ENCODE data around the gene COL20A1. TPM values are rescaled to one million over a fixed set of nuclear protein-coding genes. Genes with fewer than 3 reads are reported as not detected.
"Not testable (repeated sequence)": the region's sequence is repeated elsewhere in the genome, so short reads cannot be mapped to it uniquely, and the experiment has no call there.

The COL20A1 gene
- total RNA-seq, 2 donors from 2014 or later: 7.1 TPM; not detected in 1

DNA sequence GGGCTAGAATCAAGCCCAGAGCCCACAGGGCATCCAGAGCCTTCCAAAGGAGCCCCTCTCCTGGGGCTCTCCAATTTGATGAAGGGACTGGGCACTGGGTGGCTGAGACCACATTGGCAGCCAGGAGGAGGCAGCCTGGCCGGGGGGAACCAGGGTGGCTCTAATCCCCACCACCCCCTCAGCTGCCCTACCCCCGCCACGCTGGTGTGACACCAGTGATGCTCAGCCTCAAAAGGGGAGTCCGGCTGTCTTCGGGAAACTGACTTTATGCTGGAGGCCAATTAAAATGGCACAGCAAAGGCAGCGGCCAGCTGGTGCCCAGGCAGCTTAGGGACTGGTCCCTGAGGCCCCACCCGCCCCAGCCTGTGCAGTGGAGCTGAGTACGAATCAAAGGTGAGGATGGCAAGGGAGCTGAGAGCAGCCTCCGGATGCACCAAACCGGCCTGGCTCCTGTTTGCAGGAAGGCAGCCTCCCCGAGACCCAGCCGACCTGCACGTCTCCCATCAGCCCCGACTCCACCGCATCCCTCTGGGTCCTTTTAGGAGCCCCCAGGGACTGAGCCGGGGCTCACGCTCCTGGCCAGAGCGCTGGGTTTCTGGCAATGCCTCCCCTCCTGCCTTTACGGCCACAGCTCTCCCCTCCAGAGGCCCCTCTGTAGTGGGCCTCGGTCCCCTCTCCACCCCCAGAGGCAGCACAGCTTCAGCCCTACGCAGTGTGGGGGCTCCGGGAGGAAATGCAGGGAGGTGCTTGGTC is 39.7 kb downstream of the COL20A1 start:
- no peaks in the 10 kb centered on the region for H3K4me1 ChIP-seq (replicated peaks)
- H3K36me3 ChIP-seq: no peaks in the 10 kb centered on the region
- DNase-seq (ENCODE audit: low spot score): no peak
- WGBS: 72% methylated on average over 22 of the region's 22 CpGs
- no peaks in the 10 kb centered on the region for H3K9me3 ChIP-seq
- intact Hi-C loops (cut with DNase I): no loop called here
- H3K27me3 ChIP-seq (replicated peaks; ENCODE audit: insufficient read depth): no peaks in the 10 kb centered on the region
- TF ChIP-seq POLR2AphosphoS5 (IDR thresholded peaks at IDR 0.05) (no peak), POLR2A (IDR thresholded peaks at IDR 0.05) (no peak)
- TF ChIP-seq, protein P1, sequence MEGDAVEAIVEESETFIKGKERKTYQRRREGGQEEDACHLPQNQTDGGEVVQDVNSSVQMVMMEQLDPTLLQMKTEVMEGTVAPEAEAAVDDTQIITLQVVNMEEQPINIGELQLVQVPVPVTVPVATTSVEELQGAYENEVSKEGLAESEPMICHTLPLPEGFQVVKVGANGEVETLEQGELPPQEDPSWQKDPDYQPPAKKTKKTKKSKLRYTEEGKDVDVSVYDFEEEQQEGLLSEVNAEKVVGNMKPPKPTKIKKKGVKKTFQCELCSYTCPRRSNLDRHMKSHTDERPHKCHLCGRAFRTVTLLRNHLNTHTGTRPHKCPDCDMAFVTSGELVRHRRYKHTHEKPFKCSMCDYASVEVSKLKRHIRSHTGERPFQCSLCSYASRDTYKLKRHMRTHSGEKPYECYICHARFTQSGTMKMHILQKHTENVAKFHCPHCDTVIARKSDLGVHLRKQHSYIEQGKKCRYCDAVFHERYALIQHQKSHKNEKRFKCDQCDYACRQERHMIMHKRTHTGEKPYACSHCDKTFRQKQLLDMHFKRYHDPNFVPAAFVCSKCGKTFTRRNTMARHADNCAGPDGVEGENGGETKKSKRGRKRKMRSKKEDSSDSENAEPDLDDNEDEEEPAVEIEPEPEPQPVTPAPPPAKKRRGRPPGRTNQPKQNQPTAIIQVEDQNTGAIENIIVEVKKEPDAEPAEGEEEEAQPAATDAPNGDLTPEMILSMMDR (IDR thresholded peaks at IDR 0.05): no peak
- H3K27ac ChIP-seq: no peak overlapping the region
- no peak overlapping the region for H3K4me3 ChIP-seq

DNA sequence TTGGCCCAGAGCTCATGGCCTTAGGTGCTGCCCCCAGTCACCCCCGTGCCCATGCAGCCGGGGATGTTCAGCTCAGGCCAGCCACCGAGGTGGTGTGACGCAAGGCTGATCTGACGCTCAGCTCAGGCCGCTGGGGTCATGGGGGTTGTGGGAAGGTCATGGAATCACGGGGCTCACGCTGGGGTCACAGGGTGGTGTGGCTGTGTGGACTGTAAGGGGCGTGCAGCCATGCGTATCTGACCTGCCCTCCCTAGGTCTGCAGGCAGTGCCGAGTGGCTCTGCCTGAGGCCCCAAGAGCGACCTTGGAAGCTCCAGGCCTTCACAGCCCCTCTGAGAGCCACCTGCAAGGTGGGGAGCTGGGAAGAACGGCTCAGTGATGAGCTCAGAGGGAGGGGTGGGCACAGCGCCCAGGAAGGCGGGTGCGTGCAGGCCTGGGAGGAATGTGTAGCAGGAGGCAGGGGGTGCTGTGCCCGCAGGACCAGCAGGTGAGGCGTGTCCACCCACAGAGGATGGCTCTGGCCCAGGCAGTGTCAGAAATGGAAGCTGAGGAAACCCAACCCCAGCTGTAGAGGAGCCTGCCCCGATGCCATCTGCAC is 40.4 kb downstream of the COL20A1 start:
- TF ChIP-seq POLR2A (IDR thresholded peaks at IDR 0.05) (no peak), POLR2AphosphoS5 (IDR thresholded peaks at IDR 0.05) (no peak)
- TF ChIP-seq, protein P1 (IDR thresholded peaks at IDR 0.05): no peak
- WGBS: 70% methylated on average over 18 of the region's 19 CpGs
- Histone ChIP-seq H3K4me1 (replicated peaks) (no peaks in the 10 kb centered on the region), H3K27ac (no peak overlapping the region), H3K9me3 (no peaks in the 10 kb centered on the region), H3K27me3 (replicated peaks; ENCODE audit: insufficient read depth) (no peaks in the 10 kb centered on the region), H3K36me3 (no peaks in the 10 kb centered on the region), H3K4me3 (no peak overlapping the region)
- intact Hi-C loops (cut with DNase I): no loop called here
- DNase-seq (ENCODE audit: low spot score): no peak

DNA sequence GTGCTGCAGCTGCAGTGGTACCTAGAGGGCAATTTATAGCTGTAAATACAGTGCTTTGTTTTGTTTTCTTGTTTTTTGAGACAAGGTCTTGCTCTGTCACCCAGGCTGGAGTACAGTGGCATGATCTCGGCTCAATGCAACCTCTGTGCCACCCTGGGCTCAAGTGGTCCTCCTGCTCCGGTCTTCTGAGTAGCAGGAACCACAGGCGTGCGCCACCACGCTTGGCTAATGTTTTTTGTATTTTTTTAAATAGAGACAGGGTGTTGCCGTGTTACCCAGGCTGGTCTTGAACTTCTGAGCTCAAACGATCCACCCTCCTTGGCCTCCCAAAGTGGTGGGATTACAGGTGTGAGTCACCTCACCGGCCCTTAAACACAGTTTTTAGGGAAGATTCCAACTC is 41.4 kb downstream of the COL20A1 start:
- DNase-seq (ENCODE audit: low spot score): no peak
- no peak overlapping the region for H3K4me3 ChIP-seq
- intact Hi-C loops (cut with DNase I): no loop called here
- TF ChIP-seq, protein P1 (IDR thresholded peaks at IDR 0.05): no peak
- no peak for TF ChIP-seq POLR2A (IDR thresholded peaks at IDR 0.05)
- no peak for TF ChIP-seq POLR2AphosphoS5 (IDR thresholded peaks at IDR 0.05)
- no peak overlapping the region for H3K27ac ChIP-seq
- WGBS: 77% methylated on average over 8 of the region's 8 CpGs
- no peaks in the 10 kb centered on the region for H3K27me3 ChIP-seq (replicated peaks; ENCODE audit: insufficient read depth)
- H3K36me3 ChIP-seq: no peaks in the 10 kb centered on the region
- H3K4me1 ChIP-seq (replicated peaks): no peaks in the 10 kb centered on the region
- H3K9me3 ChIP-seq: no peaks in the 10 kb centered on the region

- intact Hi-C loops (cut with DNase I); H3K4me1 ChIP-seq (replicated peaks); H3K9me3 ChIP-seq; H3K27ac ChIP-seq; DNase-seq (ENCODE audit: low spot score); H3K4me3 ChIP-seq; H3K36me3 ChIP-seq; H3K27me3 ChIP-seq (replicated peaks; ENCODE audit: insufficient read depth): not testable (repeated sequence)
- WGBS: 94% methylated on average over 9 of the region's 9 CpGs
These were observed 42.1 kb downstream of the COL20A1 start for GRCh38 chr20:63335060-63335459.

GRCh38 chr20:63335711-63336110 is 42.7 kb downstream of the COL20A1 start:
- Histone ChIP-seq H3K27ac (no peak overlapping the region), H3K36me3 (no peaks in the 10 kb centered on the region), H3K9me3 (no peaks in the 10 kb centered on the region), H3K27me3 (replicated peaks; ENCODE audit: insufficient read depth) (no peaks in the 10 kb centered on the region), H3K4me1 (replicated peaks) (no peaks in the 10 kb centered on the region), H3K4me3 (no peak overlapping the region)
- no peak for DNase-seq (ENCODE audit: low spot score)
- TF ChIP-seq, protein P1 (IDR thresholded peaks at IDR 0.05): no peak
- TF ChIP-seq POLR2A (IDR thresholded peaks at IDR 0.05) (no peak), POLR2AphosphoS5 (IDR thresholded peaks at IDR 0.05) (no peak)
- 45% methylated on average over 9 of the region's 9 CpGs for WGBS
- intact Hi-C loops (cut with DNase I): no loop called here

Measured in prostate gland (tissue), 2 donors.